SU-DHL-6 (cell line): ENCODE results near the gene SLC47A2.

Experiments used
- H2AFZ ChIP-seq: fragments of 200-600 bp; sonication (generic); 2 replicates; pipeline ENCODE4 v1.6.1; 2014; ENCODE audit warnings: low read depth, mild to moderate bottlenecking, moderate library complexity, mixed read lengths, antibody characterized with exemption, low read length; ENCODE audit not compliant: severe bottlenecking
- H3F3A ChIP-seq: fragments of 200-600 bp; shearing (Covaris generic); 2 replicates; pipeline ENCODE4 v1.6.0; 2016; ENCODE audit warnings: antibody characterized with exemption, mild to moderate bottlenecking; ENCODE audit not compliant: insufficient read depth
- H3K27ac ChIP-seq: fragments of 200-600 bp; sonication (generic); 2 replicates; pipeline ENCODE4 v1.5.1; 2016; ENCODE audit warnings: low read depth, mild to moderate bottlenecking, low read length, moderate library complexity, mixed read lengths
- H3K27me3 ChIP-seq: fragments of 200-600 bp; sonication (generic), shearing (Covaris generic); 2 replicates; pipeline ENCODE4 v1.6.0; 2014; ENCODE audit warnings: mild to moderate bottlenecking, low read length
- H3K36me3 ChIP-seq: fragments of 200-600 bp; sonication (generic); 2 replicates; pipeline ENCODE4 v1.6.1; 2014; ENCODE audit warnings: mild to moderate bottlenecking, low read length, mixed read lengths
- H3K4me2 ChIP-seq: fragments of 300-600, 200-600 bp; shearing (Covaris generic), sonication (generic); 2 replicates; pipeline ENCODE4 v1.6.0; 2014; ENCODE audit warnings: low read length, low read depth, mild to moderate bottlenecking; ENCODE audit not compliant: poor library complexity, severe bottlenecking
- H3K4me3 ChIP-seq: fragments of 200-600 bp; sonication (generic); 2 replicates; pipeline ENCODE4 v1.5.1; 2014; ENCODE audit warnings: antibody characterized with exemption, low read length, mild to moderate bottlenecking, mixed read lengths; ENCODE audit not compliant: insufficient read depth, poor library complexity, severe bottlenecking
- H3K79me2 ChIP-seq: fragments of 200-600 bp; sonication (generic); 2 replicates; pipeline ENCODE4 v1.6.1; 2014; ENCODE audit warnings: mild to moderate bottlenecking, low read length, moderate library complexity; ENCODE audit not compliant: insufficient read depth
- H3K9ac ChIP-seq: fragments of 200-600 bp; sonication (generic); 2 replicates; pipeline ENCODE4 v1.7.0; 2014; ENCODE audit warnings: mild to moderate bottlenecking, low read length
- H3K9me2 ChIP-seq: fragments of 200-600 bp; sonication (generic); replicated peaks from 2 replicates; pipeline ENCODE4 v1.6.1; 2014; ENCODE audit warnings: low read length; ENCODE audit not compliant: insufficient read depth
- H3K9me3 ChIP-seq: fragments of 200-600 bp; sonication (generic); 2 replicates; pipeline ENCODE4 v1.6.1; 2014; ENCODE audit warnings: low read length, mixed read lengths; ENCODE audit not compliant: insufficient read depth
- H4K20me1 ChIP-seq: fragments of 200-600 bp; sonication (generic); 2 replicates; pipeline ENCODE4 v1.6.1; 2014; ENCODE audit warnings: low read depth, mild to moderate bottlenecking, antibody characterized with exemption, low read length, moderate library complexity, mixed read lengths
- EZH2phosphoT487 ChIP-seq: fragments of 200-600 bp; sonication (generic), shearing (Covaris generic); conservative IDR thresholded peaks from 2 replicates; pipeline ENCODE4 v1.6.1; 2018; ENCODE audit warnings: mild to moderate bottlenecking, antibody characterized with exemption, low read length, moderate library complexity, mixed read lengths
- TF ChIP-seq, protein P1 (sequence below): fragments of 200-600 bp; sonication (generic); IDR thresholded peaks from one replicate; pipeline ENCODE4 v1.5.1; 2017; ENCODE audit warnings: antibody characterized with exemption, mild to moderate bottlenecking, low read length, moderate library complexity; ENCODE audit not compliant: insufficient read depth, poor library complexity, severe bottlenecking

The SLC47A2 gene

DNA sequence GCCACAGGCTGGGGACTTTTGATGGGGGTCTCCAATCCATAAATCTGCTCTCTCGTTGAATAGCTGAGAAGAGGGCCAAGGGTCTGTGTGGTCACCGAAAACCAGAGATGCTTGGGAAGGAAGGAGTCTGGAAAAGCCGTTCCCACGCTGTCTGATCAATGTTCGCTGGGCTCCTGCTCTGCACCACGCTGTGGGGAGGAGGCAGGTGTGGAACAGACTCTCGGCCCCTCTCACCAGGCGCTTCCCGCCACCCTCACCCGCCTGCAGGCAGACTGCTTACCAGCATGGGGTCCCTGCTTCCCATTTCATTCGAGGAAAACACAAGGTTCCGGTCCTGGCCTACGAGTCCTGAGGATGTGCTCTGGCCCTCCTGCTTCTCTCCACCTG is 32.4 kb upstream of the SLC47A2 start:
- Histone ChIP-seq H3K9ac (no peak overlapping the region), H2AFZ (no peak overlapping the region), H3K4me3 (no peak overlapping the region), H3K4me2 (no peak overlapping the region), H3K79me2 (no peaks in the 10 kb centered on the region), H3K9me3 (no peaks in the 10 kb centered on the region), H3K27ac (no peak overlapping the region), H4K20me1 (no peaks in the 10 kb centered on the region), H3K9me2 (no peaks in the 10 kb centered on the region), H3K27me3 (no peaks in the 10 kb centered on the region), H3K36me3 (no peaks in the 10 kb centered on the region), H3F3A (no peaks in the 10 kb centered on the region)
- TF ChIP-seq, protein P1, sequence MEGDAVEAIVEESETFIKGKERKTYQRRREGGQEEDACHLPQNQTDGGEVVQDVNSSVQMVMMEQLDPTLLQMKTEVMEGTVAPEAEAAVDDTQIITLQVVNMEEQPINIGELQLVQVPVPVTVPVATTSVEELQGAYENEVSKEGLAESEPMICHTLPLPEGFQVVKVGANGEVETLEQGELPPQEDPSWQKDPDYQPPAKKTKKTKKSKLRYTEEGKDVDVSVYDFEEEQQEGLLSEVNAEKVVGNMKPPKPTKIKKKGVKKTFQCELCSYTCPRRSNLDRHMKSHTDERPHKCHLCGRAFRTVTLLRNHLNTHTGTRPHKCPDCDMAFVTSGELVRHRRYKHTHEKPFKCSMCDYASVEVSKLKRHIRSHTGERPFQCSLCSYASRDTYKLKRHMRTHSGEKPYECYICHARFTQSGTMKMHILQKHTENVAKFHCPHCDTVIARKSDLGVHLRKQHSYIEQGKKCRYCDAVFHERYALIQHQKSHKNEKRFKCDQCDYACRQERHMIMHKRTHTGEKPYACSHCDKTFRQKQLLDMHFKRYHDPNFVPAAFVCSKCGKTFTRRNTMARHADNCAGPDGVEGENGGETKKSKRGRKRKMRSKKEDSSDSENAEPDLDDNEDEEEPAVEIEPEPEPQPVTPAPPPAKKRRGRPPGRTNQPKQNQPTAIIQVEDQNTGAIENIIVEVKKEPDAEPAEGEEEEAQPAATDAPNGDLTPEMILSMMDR: no peak
- TF ChIP-seq EZH2phosphoT487: no peak

DNA sequence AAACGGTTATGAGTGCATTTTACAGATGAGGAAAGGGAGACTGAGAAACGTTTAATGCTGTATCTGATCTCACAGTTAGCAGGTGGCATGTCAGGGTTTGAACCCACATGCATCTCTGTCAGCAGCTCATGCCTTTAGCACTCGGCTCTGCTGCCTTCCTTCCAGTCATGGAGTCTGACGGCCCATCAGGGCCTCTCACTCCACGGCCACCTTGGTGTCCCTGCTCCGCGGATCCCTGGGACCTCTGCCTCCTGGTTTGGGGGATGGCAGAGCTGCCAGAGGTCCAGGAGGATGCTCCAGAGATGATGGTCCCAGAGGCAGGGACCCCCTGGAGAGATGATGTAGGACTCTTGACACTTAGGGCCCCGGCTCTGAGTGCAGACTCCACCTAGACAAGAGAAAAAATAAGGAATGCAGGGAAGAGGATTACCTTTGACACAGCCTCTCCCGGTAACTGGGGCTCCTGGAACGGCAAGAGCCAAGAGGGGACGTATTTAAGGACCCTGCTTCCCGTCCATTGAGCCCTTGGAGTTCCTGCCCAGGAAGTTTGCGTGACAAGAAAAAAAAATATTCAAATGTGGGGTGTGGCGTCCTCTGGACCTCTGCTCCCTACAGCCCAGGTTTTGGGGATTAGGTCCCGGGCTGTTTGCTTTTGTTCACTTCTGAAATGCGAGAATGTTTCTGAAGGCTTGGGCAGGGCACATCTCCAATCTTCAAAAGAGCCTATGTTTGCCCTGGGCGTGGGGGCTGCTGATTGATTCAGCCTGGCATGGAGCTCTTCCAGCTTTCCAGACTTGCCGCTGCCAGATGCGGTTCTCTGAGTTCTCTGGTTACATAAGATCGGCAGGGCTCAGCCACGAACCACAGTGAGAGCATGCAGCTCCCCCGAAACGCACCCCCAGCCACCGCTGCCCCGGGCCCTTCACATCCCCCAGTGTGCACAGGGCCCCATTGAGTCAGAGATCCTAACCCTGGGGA is 31.7 kb upstream of the SLC47A2 start, which contains the start of gene ALDH3A1:
TSS of gene ALDH3A1 (minus strand) at position 470 of the 978 bp plus-strand sequence. CDS start 3,169 bp downstream, outside the sequence.
- no peak within 1 kb of the TSS for H3K9ac ChIP-seq
- TF ChIP-seq EZH2phosphoT487: no peak
- TF ChIP-seq, protein P1: no peak
- H3K4me3 ChIP-seq: no peak within 1 kb of the TSS
- no peaks in the 10 kb centered on the region for H3K79me2 ChIP-seq
- H4K20me1 ChIP-seq: no peaks in the 10 kb centered on the region
- no peak within 1 kb of the TSS for H3K4me2 ChIP-seq
- H3K9me2 ChIP-seq: no peaks in the 10 kb centered on the region
- no peak within 1 kb of the TSS for H3K27ac ChIP-seq
- H3K9me3 ChIP-seq: no peaks in the 10 kb centered on the region
- H2AFZ ChIP-seq: no peak within 1 kb of the TSS
- no peaks in the 10 kb centered on the region for H3F3A ChIP-seq
- H3K36me3 ChIP-seq: no peaks in the 10 kb centered on the region
- H3K27me3 ChIP-seq: no peaks in the 10 kb centered on the region

DNA sequence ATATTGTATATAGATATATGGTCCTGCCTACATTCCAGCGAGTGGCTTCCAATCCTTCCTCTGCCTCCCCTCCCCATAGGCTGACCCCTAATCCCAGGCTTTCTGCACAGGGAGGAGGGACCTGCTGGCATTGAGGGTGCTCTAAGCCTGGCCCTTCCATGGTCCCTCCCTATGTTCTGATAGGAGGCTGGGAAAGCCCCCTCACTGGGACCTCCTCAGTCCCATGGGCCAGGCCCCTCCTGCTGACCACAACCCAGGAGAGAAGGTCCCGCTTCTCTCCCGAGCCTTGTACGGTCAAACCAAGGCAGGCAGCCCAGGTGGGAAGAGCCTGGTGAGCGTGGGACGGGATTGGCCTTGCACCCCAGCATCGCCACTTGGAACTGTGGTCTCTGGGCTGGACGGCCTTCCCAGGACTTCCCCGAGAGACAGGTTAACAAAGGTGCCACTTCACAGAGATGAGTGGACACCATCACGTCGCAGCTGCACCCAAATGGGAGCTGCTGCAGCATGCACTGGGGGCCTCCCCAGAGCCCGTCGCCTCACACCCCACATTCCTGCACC is 30.9 kb upstream of the SLC47A2 start:
- H3K9me2 ChIP-seq: no peaks in the 10 kb centered on the region
- no peaks in the 10 kb centered on the region for H3K36me3 ChIP-seq
- H3F3A ChIP-seq: no peaks in the 10 kb centered on the region
- H4K20me1 ChIP-seq: no peaks in the 10 kb centered on the region
- H2AFZ ChIP-seq: no peak overlapping the region
- no peak overlapping the region for H3K9ac ChIP-seq
- H3K4me3 ChIP-seq: no peak overlapping the region
- no peak overlapping the region for H3K4me2 ChIP-seq
- H3K79me2 ChIP-seq: no peaks in the 10 kb centered on the region
- no peaks in the 10 kb centered on the region for H3K27me3 ChIP-seq
- TF ChIP-seq EZH2phosphoT487: no peak
- TF ChIP-seq, protein P1: no peak
- no peak overlapping the region for H3K27ac ChIP-seq
- H3K9me3 ChIP-seq: no peaks in the 10 kb centered on the region
